ENCODE results near the gene UBE2F. TPM values are rescaled to one million over a fixed set of nuclear protein-coding genes. Genes with fewer than 3 reads are reported as not detected.
"Not testable (repeated sequence)": the region's sequence is repeated elsewhere in the genome, so short reads cannot be mapped to it uniquely, and the experiment has no call there.

Gene UBE2F
- total RNA-seq, 1 donor, result 49.8 TPM

- DNase-seq (ENCODE audit: low read depth), result no peak
- no peak overlapping the region for H3K4me3 ChIP-seq (ENCODE audit: low read depth, low read length)
Observed at GRCh38 chr2:237956402-237956736, 10.4 kb upstream of the UBE2F start.

GRCh38 chr2:237961637-237962036 is 5.2 kb upstream of the UBE2F start:
- DNase-seq (ENCODE audit: low read depth), result no peak
- no peak for TF ChIP-seq CTCF (IDR thresholded peaks at IDR 0.05; ENCODE audit: insufficient read depth, low read length)
- H3K4me3 ChIP-seq (ENCODE audit: low read depth, low read length), result no peak overlapping the region

More at GRCh38 chr2:237956402-237956736, 10.4 kb upstream of the UBE2F start:
- TF ChIP-seq CTCF (IDR thresholded peaks at IDR 0.05; ENCODE audit: insufficient read depth, low read length), result no peak

- no peak for DNase-seq (ENCODE audit: low read depth)
- H3K4me3 ChIP-seq (ENCODE audit: low read depth, low read length), result no peak overlapping the region
- TF ChIP-seq CTCF (IDR thresholded peaks at IDR 0.05; ENCODE audit: insufficient read depth, low read length), result no peak
Observed at GRCh38 chr2:237962432-237963084, 4.3 kb upstream of the UBE2F start.

- not testable (repeated sequence) for H3K4me3 ChIP-seq (ENCODE audit: low read depth, low read length); DNase-seq (ENCODE audit: low read depth)
Observed at GRCh38 chr2:237963490-237963991, 3.3 kb upstream of the UBE2F start.

GRCh38 chr2:237964194-237964577 is 2.6 kb upstream of the UBE2F start:
- TF ChIP-seq CTCF (IDR thresholded peaks at IDR 0.05; ENCODE audit: insufficient read depth, low read length), result no peak
- DNase-seq (ENCODE audit: low read depth), result no peak
- H3K4me3 ChIP-seq (ENCODE audit: low read depth, low read length), result no peak overlapping the region

- DNase-seq (ENCODE audit: low read depth), result peak; percentile 80
- no peak for TF ChIP-seq CTCF (IDR thresholded peaks at IDR 0.05; ENCODE audit: insufficient read depth, low read length)
- no peak overlapping the region for H3K4me3 ChIP-seq (ENCODE audit: low read depth, low read length)
Observed at GRCh38 chr2:237964578-237965404, 2.0 kb upstream of the UBE2F start.

GRCh38 chr2:237965844-237966243 is 970 bp upstream of the UBE2F start:
- not testable (repeated sequence) for DNase-seq (ENCODE audit: low read depth)
- H3K4me3 ChIP-seq (ENCODE audit: low read depth, low read length), result peak overlapping the region; percentile 85

GRCh38 chr2:237966250-237966564 is 607 bp upstream of the UBE2F start:
- no peak for TF ChIP-seq CTCF (IDR thresholded peaks at IDR 0.05; ENCODE audit: insufficient read depth, low read length)
- peak overlapping the region; percentile 85 for H3K4me3 ChIP-seq (ENCODE audit: low read depth, low read length)
- no peak for DNase-seq (ENCODE audit: low read depth)
